Measurements from ENCODE around the gene SCNN1B. TPM values are rescaled to one million over a fixed set of nuclear protein-coding genes. Genes with fewer than 3 reads are reported as not detected.
"Not testable (repeated sequence)": the region's sequence is repeated elsewhere in the genome, so short reads cannot be mapped to it uniquely, and the experiment has no call there.

Gene SCNN1B
- total RNA-seq, 1 donor from 2014 or later: not detected

- Mint-ChIP-seq H3K27me3 (ENCODE audit: insufficient read depth) (peaks cover 10% of the 10 kb centered on the region), H3K4me1 (ENCODE audit: low read depth) (no peaks in the 10 kb centered on the region), H3K9me3 (no peaks in the 10 kb centered on the region), H3K4me3 (no peak overlapping the region), H3K27ac (no peak overlapping the region), H3K36me3 (ENCODE audit: low read depth) (no peaks in the 10 kb centered on the region)
- no peak for DNase-seq (ENCODE audit: low spot score)
- intact Hi-C loops (cut with micrococcal nuclease): no loop called here
These were observed 7.8 kb upstream of the SCNN1B start for GRCh38 chr16:23294260-23294659.

DNA sequence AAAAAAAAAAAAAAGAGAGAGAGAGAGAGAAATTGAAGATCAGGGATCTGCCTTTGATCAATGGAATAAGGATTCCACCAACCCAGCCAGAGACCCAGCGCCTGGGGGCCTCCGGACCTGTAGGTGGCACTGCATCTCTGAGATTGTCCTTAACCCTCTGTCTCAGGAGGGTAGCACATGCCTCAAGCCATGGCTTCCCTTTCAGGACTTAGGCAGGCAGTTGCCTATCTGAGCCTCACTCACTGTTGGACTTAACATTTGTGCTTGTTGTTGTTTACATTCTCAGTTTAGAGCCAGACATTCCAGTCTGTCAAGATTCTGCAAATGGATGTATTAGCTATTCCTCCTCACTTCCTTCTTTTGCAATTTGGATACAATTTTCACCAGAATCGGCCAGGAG, 5.1 kb upstream of the SCNN1B start:
- Mint-ChIP-seq H3K4me3 (no peak overlapping the region), H3K27me3 (ENCODE audit: insufficient read depth) (peaks cover 20% of the 10 kb centered on the region), H3K36me3 (ENCODE audit: low read depth) (no peaks in the 10 kb centered on the region), H3K27ac (no peak overlapping the region), H3K4me1 (ENCODE audit: low read depth) (peaks cover 5% of the 10 kb centered on the region), H3K9me3 (no peaks in the 10 kb centered on the region)
- intact Hi-C loops (cut with micrococcal nuclease): no loop called here
- DNase-seq (ENCODE audit: low spot score): no peak

DNA sequence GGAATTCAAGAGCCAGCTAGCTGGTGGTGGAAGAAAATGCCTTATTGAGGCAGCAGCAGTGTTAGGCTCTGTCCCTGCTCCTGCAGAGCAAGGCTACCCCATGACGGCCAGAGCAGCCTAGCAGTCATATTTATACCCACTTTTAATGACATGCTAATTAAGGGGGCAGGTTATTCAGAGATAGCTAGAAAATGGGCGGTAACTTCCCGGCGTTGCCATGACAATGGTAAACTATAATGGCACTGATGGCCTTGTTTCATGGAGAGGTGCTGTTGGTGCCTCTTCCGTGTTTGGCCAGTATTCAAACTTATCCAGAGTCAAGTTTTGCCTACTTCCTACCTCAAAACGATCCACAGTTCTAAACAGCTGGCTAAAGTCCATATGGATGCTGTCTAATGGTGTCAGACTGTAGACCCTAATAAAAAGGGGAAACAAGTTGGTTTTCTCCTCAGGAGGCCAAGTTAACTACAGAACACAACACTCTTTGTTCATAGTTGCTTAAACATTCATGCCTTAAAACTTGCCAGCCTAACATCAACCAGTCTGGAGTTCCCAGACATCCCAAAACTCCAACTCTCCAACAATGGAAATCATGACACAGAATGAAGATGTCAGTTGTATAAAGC, 3.7 kb upstream of the SCNN1B start:
- H3K4me3 Mint-ChIP-seq: no peak overlapping the region
- H3K27me3 Mint-ChIP-seq (ENCODE audit: insufficient read depth): peaks cover 23% of the 10 kb centered on the region
- H3K9me3 Mint-ChIP-seq: no peaks in the 10 kb centered on the region
- no peak for DNase-seq (ENCODE audit: low spot score)
- peaks cover 5% of the 10 kb centered on the region for H3K4me1 Mint-ChIP-seq (ENCODE audit: low read depth)
- intact Hi-C loops (cut with micrococcal nuclease): no loop called here
- no peaks in the 10 kb centered on the region for H3K36me3 Mint-ChIP-seq (ENCODE audit: low read depth)
- H3K27ac Mint-ChIP-seq: no peak overlapping the region

- H3K4me3 Mint-ChIP-seq; H3K27ac Mint-ChIP-seq; H3K9me3 Mint-ChIP-seq; DNase-seq (ENCODE audit: low spot score); H3K36me3 Mint-ChIP-seq (ENCODE audit: low read depth); H3K4me1 Mint-ChIP-seq (ENCODE audit: low read depth); intact Hi-C loops (cut with micrococcal nuclease): not testable (repeated sequence)
- peaks cover 28% of the 10 kb centered on the region for H3K27me3 Mint-ChIP-seq (ENCODE audit: insufficient read depth)
These were observed 2.3 kb upstream of the SCNN1B start for GRCh38 chr16:23299815-23300214.

DNA sequence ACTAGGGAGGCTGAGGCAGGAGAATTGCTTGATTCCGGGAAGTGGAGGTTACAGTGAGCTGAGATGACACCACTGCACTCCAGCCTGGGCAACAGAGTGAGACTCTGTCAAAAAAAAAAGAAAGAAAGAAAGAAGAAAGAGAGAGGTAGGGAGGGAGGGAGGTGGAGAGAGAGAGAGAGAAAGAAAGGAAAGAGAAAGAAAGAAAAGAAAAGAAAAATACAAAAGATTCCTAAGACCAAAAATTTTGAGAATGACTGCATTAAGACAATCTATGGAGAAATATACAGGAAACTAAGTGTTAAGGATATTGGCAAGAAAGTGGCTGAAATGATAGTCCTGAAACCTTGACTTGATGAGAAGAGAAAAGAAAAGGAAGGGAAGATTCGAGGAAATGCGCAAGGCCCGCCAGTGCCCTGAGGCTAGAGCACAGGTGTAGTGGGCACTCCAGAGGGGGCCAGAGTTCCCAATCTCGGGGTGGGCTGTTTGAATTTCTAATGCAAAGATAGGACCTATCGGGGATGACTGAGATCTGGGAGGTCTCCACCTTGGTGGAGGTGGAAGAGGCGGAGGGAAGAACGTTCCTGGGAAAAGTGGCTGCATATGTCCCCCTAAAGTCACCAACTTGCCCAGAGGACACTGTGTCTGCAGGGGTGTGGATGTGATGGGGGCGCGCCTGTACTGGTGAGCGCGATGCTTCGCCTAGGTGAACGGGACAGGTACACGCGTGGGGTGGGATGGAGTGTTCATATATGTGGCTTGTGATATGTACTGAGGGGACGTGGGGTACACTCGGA, 654 bp upstream of the SCNN1B start:
- Mint-ChIP-seq H3K4me1 (ENCODE audit: low read depth) (peaks cover 5% of the 10 kb centered on the region), H3K36me3 (ENCODE audit: low read depth) (no peaks in the 10 kb centered on the region), H3K9me3 (no peaks in the 10 kb centered on the region), H3K27ac (no peak overlapping the region), H3K27me3 (ENCODE audit: insufficient read depth) (peaks cover 28% of the 10 kb centered on the region), H3K4me3 (peak overlapping the region; percentile 15)
- no peak for DNase-seq (ENCODE audit: low spot score)
- intact Hi-C loops (cut with micrococcal nuclease): no loop called here

GRCh38 chr16:23303685-23304084, 1.6 kb downstream of the SCNN1B start:
- no peak for DNase-seq (ENCODE audit: low spot score)
- intact Hi-C loops (cut with micrococcal nuclease): no loop called here
- H3K4me3 Mint-ChIP-seq: no peak overlapping the region
- H3K4me1 Mint-ChIP-seq (ENCODE audit: low read depth): peaks cover 5% of the 10 kb centered on the region
- H3K9me3 Mint-ChIP-seq: no peaks in the 10 kb centered on the region
- H3K27ac Mint-ChIP-seq: no peak overlapping the region
- peaks cover 25% of the 10 kb centered on the region for H3K27me3 Mint-ChIP-seq (ENCODE audit: insufficient read depth)
- no peaks in the 10 kb centered on the region for H3K36me3 Mint-ChIP-seq (ENCODE audit: low read depth)

GRCh38 chr16:23304620-23305019, 2.5 kb downstream of the SCNN1B start:
- Mint-ChIP-seq H3K4me1 (ENCODE audit: low read depth) (peaks cover 5% of the 10 kb centered on the region), H3K27me3 (ENCODE audit: insufficient read depth) (peaks cover 25% of the 10 kb centered on the region), H3K4me3 (no peak overlapping the region), H3K36me3 (ENCODE audit: low read depth) (no peaks in the 10 kb centered on the region), H3K9me3 (no peaks in the 10 kb centered on the region), H3K27ac (no peak overlapping the region)
- DNase-seq (ENCODE audit: low spot score): no peak
- intact Hi-C loops (cut with micrococcal nuclease): no loop called here

DNA sequence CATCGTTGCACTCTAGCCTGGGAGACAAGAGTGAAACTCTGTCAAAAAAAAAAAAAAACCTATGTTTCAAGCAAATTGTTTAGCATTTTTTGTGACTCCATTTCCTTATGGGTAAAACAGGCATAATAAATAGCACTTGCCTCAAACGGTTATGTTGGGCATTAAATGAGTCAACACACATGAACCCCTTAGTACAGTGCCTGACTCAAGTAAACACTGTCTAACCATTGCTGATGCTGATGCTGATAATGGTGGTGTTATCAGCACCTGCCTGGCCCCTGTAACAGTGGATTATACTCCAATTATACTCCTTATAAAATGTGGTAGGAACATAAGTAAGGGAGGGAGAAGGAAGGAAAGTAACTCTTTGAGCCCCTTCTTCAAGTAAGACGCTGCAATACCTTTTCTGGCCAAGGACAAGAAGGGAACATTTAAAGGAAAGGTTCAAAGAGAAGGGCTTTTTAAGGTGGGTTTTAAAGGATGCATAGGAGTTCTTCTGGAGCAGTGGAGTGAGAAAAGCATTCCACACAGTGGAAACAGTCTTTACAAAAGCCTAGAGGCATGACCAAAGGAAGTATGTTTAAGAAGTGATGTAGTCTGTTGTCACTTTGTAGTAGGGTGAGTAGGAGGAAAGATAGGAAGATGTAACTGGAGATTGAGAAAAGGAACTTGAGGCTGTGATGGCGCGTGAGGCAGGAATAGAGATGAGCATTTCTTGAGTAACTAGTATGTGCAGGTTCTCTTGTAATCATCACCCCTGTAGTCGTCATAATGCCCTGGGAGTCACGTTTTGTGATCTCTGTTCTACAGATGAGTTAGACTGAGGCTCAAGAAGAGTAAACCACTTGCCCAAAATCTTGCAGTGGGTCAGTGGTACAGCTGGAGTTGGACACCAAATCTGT, 4.3 kb downstream of the SCNN1B start:
- no peaks in the 10 kb centered on the region for H3K9me3 Mint-ChIP-seq
- H3K4me1 Mint-ChIP-seq (ENCODE audit: low read depth): peaks cover 5% of the 10 kb centered on the region
- no peak overlapping the region for H3K4me3 Mint-ChIP-seq
- peaks cover 17% of the 10 kb centered on the region for H3K27me3 Mint-ChIP-seq (ENCODE audit: insufficient read depth)
- no peaks in the 10 kb centered on the region for H3K36me3 Mint-ChIP-seq (ENCODE audit: low read depth)
- no peak overlapping the region for H3K27ac Mint-ChIP-seq
- intact Hi-C loops (cut with micrococcal nuclease): no loop called here
- DNase-seq (ENCODE audit: low spot score): no peak

DNA sequence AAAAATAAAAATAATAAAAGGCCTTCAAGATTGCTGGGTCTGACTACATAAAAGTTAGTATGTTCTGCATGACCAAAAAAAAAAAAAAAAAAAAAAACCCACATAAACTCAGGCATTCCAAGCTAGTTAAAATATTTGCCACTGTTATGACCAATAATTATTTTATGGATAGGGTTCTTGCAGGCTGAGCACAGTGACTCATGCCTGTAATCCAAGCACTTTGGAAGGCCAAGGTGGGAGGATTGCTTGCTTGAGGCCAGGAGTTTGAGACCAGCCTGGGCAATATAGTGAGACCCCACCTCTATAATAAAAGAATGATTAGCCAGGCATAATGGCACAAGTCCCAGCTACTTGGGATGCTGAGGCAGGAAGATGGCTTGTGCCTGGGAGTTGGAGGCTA, 8.1 kb downstream of the SCNN1B start:
- intact Hi-C loops (cut with micrococcal nuclease): no loop called here
- DNase-seq (ENCODE audit: low spot score): no peak
- no peaks in the 10 kb centered on the region for H3K36me3 Mint-ChIP-seq (ENCODE audit: low read depth)
- H3K27me3 Mint-ChIP-seq (ENCODE audit: insufficient read depth): no peaks in the 10 kb centered on the region
- H3K4me1 Mint-ChIP-seq (ENCODE audit: low read depth): no peaks in the 10 kb centered on the region
- no peak overlapping the region for H3K27ac Mint-ChIP-seq
- no peaks in the 10 kb centered on the region for H3K9me3 Mint-ChIP-seq
- H3K4me3 Mint-ChIP-seq: no peak overlapping the region

- Mint-ChIP-seq H3K9me3 (no peaks in the 10 kb centered on the region), H3K4me3 (no peak overlapping the region), H3K27ac (no peak overlapping the region), H3K36me3 (ENCODE audit: low read depth) (no peaks in the 10 kb centered on the region), H3K27me3 (ENCODE audit: insufficient read depth) (no peaks in the 10 kb centered on the region), H3K4me1 (ENCODE audit: low read depth) (no peaks in the 10 kb centered on the region)
- intact Hi-C loops (cut with micrococcal nuclease): no loop called here
- DNase-seq (ENCODE audit: low spot score): no peak
These were observed 8.6 kb downstream of the SCNN1B start for GRCh38 chr16:23310744-23311143.

DNA sequence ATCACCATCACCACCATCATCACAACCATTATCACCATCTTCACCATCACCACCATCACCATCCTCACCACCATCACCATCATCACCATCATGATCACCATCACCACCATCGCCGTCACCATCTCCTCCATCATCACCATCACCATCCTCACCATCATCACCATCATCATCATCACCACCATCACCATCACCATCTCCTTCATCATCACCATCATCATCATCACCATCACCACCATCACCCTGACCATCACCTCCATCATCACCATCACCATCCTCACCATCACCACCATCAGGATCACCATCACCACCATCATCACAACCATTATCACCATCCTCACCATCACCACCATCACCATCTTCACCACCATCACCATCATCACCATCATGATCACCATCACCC, 14.1 kb downstream of the SCNN1B start:
- Mint-ChIP-seq H3K4me1 (ENCODE audit: low read depth) (no peaks in the 10 kb centered on the region), H3K27ac (no peak overlapping the region), H3K27me3 (ENCODE audit: insufficient read depth) (no peaks in the 10 kb centered on the region), H3K36me3 (ENCODE audit: low read depth) (no peaks in the 10 kb centered on the region), H3K9me3 (no peaks in the 10 kb centered on the region), H3K4me3 (no peak overlapping the region)
- no peak for DNase-seq (ENCODE audit: low spot score)
- intact Hi-C loops (cut with micrococcal nuclease): no loop called here

- no peaks in the 10 kb centered on the region for H3K9me3 Mint-ChIP-seq
- DNase-seq (ENCODE audit: low spot score): no peak
- no peak overlapping the region for H3K27ac Mint-ChIP-seq
- no peaks in the 10 kb centered on the region for H3K36me3 Mint-ChIP-seq (ENCODE audit: low read depth)
- H3K4me3 Mint-ChIP-seq: no peak overlapping the region
- H3K27me3 Mint-ChIP-seq (ENCODE audit: insufficient read depth): no peaks in the 10 kb centered on the region
- intact Hi-C loops (cut with micrococcal nuclease): no loop called here
- H3K4me1 Mint-ChIP-seq (ENCODE audit: low read depth): no peaks in the 10 kb centered on the region
These were observed 14.6 kb downstream of the SCNN1B start for GRCh38 chr16:23316634-23317265.

All from activated T-helper 1 cell treated with anti-CD3 and anti-CD28 coated beads, Interleukin-12 subunit alpha, Interleukin-12 subunit beta, Interleukin-2, Interleukin-4 antibody, amounts not matched to agents 30 ng/mL and 10 ng/mL and 1 ng/mL, durations not matched to agents 14 hours and 24 hours and 36 hours (primary cell).